ENCODE data around the gene LILRA6. TPM values are rescaled to one million over a fixed set of nuclear protein-coding genes. Genes with fewer than 3 reads are reported as not detected.

LILRA6 gene
- polyA plus RNA-seq, 3 donors, result 65.7 to 150 (median 143) TPM

GRCh38 chr19:54256250-54257115 lies 13.9 kb upstream of the LILRA6 start:
- peaks cover 16 to 21% (median 18%) of the 10 kb centered on the region in 3 donors for H3K27me3 Mint-ChIP-seq (ENCODE audit: low read depth in 3 of 3)
- intact Hi-C loops (cut with micrococcal nuclease), result loop anchor here in 1 of 2 donors (5.0 kb wide), 1 partner anchor 36 kb away; no protein-coding TSS in a partner anchor

More at GRCh38 chr19:54256250-54257115, 13.9 kb upstream of the LILRA6 start:
- no peak for TF ChIP-seq CTCF (IDR thresholded peaks at IDR 0.05)
- DNase-seq, result no peak
- H3K9ac ChIP-seq (ENCODE audit: insufficient read depth, low read length, poor library complexity, severe bottlenecking), result no peak overlapping the region
- no peak overlapping the region for H3K4me3 ChIP-seq (replicated peaks in 1 of 3; ENCODE audit: low read depth in 2 of 3, low read length in 3 of 3)
- peaks cover 20% of the 10 kb centered on the region for H3K4me1 Mint-ChIP-seq
- H3K4me1 ChIP-seq (ENCODE audit: control insufficient read depth in 1 of 2, insufficient read depth in 2 of 2, low read length in 2 of 2), result peaks cover 10 to 22% of the 10 kb centered on the region in 2 donors
- H3K79me2 ChIP-seq (ENCODE audit: insufficient read depth, low read length), result no peaks in the 10 kb centered on the region
- H3K4me2 ChIP-seq (replicated peaks; ENCODE audit: extremely low read depth, low read length, poor library complexity, severe bottlenecking), result no peak overlapping the region
- 92% methylated on average over 11 of the region's 19 CpGs for WGBS (ENCODE audit: insufficient coverage)
- H3K36me3 Mint-ChIP-seq, result no peaks in the 10 kb centered on the region
- H3K27ac Mint-ChIP-seq, result peak overlapping the region in 2 of 7 donors; percentile 7 to 8
- no peaks in the 10 kb centered on the region for H3K36me3 ChIP-seq (replicated peaks in 1 of 2; ENCODE audit: control insufficient read depth in 1 of 2, insufficient read depth in 2 of 2, low read length in 2 of 2)
- H2AFZ ChIP-seq (ENCODE audit: insufficient read depth, low read depth, low read length, poor library complexity, severe bottlenecking), result peak overlapping the region; percentile 35
- no peaks in the 10 kb centered on the region for H3K9me3 ChIP-seq (replicated peaks in 1 of 2; ENCODE audit: control insufficient read depth in 1 of 2, insufficient read depth in 1 of 2, low read length in 2 of 2)
- peaks cover 0 to under 1% (median 0%) of the 10 kb centered on the region in 7 donors for H3K9me3 Mint-ChIP-seq
- H4K20me1 ChIP-seq (ENCODE audit: insufficient read depth, low read length), result no peaks in the 10 kb centered on the region
- H3K27me3 ChIP-seq (ENCODE audit: control insufficient read depth in 2 of 2, insufficient read depth in 2 of 2, low read length in 2 of 2), result peaks cover 0 to 5% of the 10 kb centered on the region in 2 donors
- H3K27ac ChIP-seq (ENCODE audit: low read depth in 1 of 2, low read length in 2 of 2), result no peak overlapping the region
- peak overlapping the region in 1 of 2 donors; percentile 30 for H3K4me3 Mint-ChIP-seq
